GM19372 (cell line): Measurements from ENCODE around the gene SF3A1.

ENCODE experiments used
- ATAC-seq: cut with Tn5 transposase; IDR thresholded peaks from one replicate; pipeline ENCODE4 v1.9.1; 2021; ENCODE audit warnings: mild to moderate bottlenecking, low read depth, moderate library complexity; ENCODE audit not compliant: unreplicated experiment

The SF3A1 gene

GRCh38 chr22:30326255-30326705, 30.4 kb downstream of the SF3A1 start:
- ATAC-seq = peak; percentile 28

DNA sequence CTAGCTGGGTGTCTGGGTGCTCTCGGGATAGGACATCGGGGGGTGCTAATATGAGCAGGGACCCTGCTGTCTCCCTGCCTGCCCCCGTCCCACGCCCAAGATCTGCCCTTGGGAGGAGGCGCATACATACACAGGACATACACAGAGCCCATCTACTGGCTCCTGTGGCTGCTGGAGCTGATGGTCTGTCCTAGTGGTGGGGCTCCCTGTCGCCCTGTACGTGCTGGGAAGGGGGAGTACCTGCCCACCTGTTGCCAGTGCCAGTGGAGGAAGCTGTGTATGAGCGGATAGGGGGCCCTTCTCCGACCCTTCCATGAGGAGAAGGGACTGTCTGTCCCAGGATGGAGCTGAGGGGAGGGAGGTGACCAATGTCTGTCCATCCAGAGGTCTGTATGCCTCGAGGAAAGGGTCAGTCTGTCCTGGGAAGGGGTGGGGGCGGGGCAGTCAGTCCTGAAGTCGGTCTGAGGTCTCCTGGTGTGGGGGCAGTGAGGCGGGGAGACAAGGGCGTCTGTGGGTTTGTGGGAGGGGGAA, 30.9 kb downstream of the SF3A1 start:
- ATAC-seq = no peak

DNA sequence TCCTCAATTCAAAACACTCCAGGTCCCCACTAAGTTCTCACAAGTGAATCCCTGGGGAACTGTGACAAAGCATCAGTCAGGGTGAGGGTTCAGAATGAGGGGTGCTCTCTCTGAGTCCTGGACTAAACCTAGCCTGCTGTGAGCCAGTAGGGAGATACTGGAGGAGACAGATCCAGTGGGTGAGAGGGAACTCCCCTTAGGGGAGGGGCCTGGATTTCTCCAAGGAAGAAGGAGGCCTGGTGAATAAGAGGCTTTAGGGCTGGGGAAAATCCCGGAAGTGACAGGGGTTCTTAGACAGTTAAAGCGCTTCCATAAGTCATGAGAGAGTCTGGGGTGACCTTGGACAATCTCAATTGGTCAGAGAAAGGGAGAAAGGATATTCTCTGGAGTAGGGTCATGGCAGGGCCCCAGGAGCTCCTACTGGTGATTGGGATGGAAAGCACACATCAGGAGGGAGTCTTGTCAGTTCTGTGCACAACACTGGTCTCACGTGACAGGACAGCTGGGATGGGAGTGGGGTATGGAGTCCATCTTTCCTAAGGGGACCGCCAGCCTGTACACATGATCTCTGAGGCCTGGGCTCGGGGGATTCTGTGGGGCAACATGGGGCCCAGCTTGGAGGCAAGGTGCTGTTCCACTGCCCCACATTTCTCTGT, 31.5 kb downstream of the SF3A1 start:
- ATAC-seq = no peak

- ATAC-seq = no peak
These were observed 32.5 kb downstream of the SF3A1 start for GRCh38 chr22:30324014-30324730.

DNA sequence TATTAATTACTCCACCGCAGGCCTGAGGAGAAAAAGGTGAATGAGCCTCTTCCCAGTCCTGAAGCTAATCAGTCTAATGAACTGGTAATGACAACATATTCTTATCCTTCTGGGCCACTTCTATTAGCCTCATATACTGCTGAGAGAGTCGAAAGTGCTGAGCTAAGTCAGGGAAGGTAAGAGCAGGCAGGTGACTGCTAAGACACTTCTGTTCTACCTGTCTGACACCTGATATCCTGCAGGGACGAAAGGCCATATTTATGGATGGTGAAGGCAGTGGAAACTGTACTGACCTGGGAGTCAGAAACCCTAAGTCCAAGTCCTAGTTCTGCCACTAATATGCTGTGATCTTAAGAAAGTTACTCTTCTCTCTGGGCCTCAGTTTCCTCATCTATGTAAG, 33.4 kb downstream of the SF3A1 start:
- no peak for ATAC-seq

DNA sequence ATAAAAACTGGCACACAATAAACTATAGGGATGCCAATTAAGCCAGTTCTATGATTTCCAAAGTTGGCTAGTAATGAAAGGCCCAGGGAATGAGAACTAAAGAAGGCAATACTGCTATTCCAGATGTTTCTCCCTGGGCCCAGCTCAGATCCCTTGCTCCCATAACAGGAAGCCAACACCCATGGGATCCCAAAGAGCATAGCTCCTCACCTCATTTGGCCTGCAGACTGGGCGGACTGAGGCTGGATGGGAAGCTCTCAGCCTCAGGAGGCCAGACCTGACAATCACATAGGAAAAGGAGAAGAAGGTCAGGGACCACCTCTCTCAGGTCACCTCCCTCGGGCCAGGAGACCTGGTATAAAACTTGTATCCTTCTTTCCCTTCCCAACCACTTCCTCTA, 35.2 kb downstream of the SF3A1 start:
- ATAC-seq = no peak

DNA sequence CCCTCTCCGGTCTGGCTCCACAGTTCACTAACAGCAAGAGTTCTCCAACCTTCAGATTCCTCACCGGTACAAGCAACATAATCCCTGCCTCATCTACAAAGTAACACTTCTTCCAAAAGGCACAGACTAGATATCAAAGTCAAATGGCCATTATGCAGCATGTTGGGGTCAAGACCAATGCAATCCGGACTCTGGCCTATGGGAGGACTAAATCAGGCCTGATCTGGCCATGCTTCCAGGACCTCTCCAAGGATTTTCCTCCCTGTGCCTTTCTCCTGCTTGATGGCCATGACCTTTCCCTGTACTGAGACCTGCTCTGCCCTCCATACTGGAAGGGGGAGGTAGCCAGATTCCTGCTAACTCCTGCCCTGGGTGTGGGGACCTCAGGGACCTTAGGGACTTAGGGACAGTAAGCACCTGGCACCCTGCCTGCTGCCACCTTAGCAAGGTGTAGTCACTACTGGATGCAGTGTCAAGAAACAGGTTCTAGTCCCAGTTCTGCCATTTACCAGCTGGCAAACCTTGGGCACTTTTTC, 36.6 kb downstream of the SF3A1 start:
- no peak for ATAC-seq

GRCh38 chr22:30318799-30319419, 37.8 kb downstream of the SF3A1 start:
- no peak for ATAC-seq

- ATAC-seq = no peak
These were observed 38.9 kb downstream of the SF3A1 start for GRCh38 chr22:30317778-30318177.

DNA sequence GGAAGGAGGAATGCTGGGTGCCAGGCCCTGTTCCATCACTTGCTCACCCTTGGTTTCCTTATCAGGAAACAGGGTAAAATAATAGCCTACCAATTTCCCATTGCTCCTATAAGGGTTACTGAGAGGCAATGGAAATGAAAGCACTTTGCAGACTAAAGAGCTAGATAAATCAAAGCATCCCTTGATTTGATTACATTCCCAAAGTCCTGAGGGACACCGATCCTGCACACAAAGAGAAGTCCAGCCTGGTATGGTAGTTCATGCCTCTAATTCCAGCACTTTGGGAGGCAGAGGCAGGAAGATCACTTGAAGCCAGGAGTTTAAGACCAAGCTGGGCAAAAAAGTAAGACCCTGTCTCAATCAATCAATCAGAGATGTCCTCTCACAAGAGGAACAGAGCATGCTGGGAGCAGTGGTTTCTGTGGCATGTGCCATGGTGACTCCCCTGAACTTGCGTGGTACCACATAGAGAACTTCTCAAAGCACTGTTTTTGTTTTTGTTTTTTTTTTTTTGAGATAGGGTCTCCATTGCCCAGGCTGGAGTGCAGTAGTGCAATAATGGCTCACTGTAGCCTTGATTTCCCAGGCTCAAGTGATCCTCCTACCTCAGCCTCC, 40.6 kb downstream of the SF3A1 start:
- no peak for ATAC-seq

DNA sequence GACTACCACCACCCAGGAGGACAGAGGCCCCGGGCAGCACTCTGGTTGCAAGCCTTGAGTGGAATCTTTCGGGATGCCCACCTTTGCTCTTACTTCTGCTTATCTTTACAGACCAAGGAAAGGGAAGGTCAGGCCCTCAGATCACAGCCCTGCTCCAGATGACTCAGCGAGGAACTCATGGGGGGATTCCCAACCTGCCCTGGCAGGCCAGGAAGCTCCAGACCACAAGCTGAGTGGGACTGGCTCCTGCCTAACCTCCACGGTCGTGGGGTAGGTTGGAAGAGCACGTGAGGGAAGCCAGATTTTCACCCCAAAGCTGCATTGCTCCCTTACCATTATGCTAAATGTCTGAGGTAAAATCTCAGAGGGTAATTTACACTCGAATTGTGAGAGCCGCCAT, 41.8 kb downstream of the SF3A1 start:
- no peak for ATAC-seq

DNA sequence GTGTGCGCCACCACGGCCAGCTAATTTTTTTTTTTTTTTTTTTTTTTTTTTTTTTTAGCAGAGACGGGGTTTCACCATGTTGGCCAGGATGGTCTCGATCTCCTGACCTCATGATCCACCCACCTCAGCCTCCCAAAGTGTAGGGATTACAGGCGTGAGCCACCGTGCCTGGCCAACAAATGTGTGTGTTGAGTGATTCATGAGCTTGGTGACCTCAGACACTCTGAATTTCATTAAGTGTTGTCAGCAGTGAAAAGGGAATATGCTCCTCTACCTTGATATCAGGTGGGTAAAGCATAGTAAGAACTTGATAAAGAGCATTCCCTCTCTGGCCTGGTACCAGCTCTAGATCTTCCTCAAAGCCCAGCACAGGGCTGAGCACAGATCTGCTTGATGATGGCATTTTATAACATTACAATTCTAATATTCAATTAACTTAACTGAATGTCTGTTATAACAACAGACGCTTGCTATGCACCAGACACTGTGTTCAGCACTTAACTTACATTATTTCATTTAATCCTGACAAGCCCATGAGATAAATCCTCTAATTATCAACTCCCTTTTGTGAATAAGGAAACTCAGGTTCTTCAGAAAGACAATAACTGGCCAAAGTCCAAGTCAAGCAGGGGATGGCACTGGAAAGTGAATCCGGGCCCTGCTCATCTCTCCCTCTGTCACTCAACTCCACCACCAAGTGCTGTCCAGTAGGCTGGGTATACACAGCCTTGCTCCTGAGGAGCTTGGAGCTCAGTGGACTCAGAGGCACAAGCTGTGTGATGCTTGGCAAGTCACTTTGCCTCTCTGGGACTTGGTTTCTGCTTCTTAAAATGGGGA, 42.9 kb downstream of the SF3A1 start:
- ATAC-seq = no peak

GRCh38 chr22:30312053-30312452, 44.6 kb downstream of the SF3A1 start:
- ATAC-seq = no peak

DNA sequence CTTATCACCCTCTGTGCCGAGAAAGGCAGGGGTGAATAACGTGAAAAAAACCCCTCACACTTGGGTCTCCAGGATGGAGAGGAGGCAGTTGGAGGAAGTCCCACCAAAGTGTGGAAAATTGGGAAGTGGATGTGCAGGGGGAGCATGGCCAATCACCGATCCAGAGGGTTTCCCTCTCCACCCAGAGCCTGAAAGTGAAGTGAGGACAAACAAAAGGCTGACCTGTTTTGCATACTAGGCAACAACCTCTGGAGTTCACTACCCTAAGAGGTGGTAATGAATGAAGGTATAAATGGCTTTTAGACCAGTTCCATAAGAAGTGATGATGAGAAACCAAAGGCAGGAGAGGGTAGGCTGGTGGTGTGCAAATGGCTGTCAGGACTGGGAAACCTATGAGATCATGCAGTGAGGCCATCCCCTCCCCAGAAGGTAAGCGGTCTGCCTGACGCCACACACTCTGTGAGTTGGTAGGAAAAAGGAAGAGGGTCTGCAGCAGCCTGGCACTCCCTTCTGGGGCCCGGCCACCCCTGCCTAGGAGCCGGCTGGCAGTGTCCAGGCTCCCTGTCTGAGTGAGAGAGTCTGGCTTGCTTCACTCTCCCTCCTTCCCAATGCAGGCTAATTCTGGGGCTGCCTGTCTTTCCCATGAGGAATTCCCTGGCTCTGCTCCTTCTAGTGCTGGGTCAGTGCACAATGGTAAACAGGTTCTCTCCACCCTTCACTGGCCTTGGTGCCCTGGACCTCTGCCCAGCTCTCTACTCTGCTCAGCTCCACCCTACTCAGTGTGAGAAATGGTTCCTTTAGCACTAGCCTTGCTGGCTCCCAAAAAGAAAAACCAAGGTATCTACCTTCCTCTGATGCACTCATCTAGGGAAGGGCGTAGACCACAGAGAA, 45.6 kb downstream of the SF3A1 start:
- ATAC-seq = no peak

GRCh38 chr22:30309951-30310741, 46.5 kb downstream of the SF3A1 start:
- no peak for ATAC-seq

GRCh38 chr22:30308518-30309230, 48.0 kb downstream of the SF3A1 start:
- no peak for ATAC-seq

GRCh38 chr22:30308093-30308492, 48.6 kb downstream of the SF3A1 start:
- no peak for ATAC-seq
